A549 treated with AZD2906 at 1 μM for 4 hours (cell line): ENCODE data around the gene DOCK7. TPM values are rescaled to one million over a fixed set of nuclear protein-coding genes. Genes with fewer than 3 reads are reported as not detected.

ENCODE experiments used
- total RNA-seq: library from RNA; stranded (reverse); fragments of 200-300 nt; extraction: Qiagen RNA extraction; gene quantifications from 5 replicates; pipeline ENCODE4 v1.2.3, GENCODE V29; 2022

DOCK7 gene
- 14.1 to 51.9 TPM (median 23.9 TPM) in 5 replicates for total RNA-seq

GRCh38 chr1:62687903-62688686 is at the start of gene DOCK7:
Gene DOCK7 (minus strand): TSS chr1:62688386. CDS start chr1:62688264, 122 bp downstream.

GRCh38 chr1:62597281-62597680 is 90.9 kb downstream of the DOCK7 start, which contains the start of gene ANGPTL3:
Gene ANGPTL3 (plus strand): TSS chr1:62597520. CDS start chr1:62597567, 47 bp downstream.

GRCh38 chr1:62436466-62437272 is 251.5 kb downstream of the DOCK7 start, which contains the start of gene USP1:
Gene USP1 (plus strand): TSS chr1:62437049. CDS start chr1:62439868, 2,819 bp downstream.

Other genes starting within 250 kb of the DOCK7 start
- not detected in 5 replicates for gene ANGPTL3, start 90.9 kb downstream of the DOCK7 start, total RNA-seq
- 3.6 to 4.8 TPM (median 3.9 TPM) in 5 replicates for gene ATG4C, start 95.7 kb upstream of the DOCK7 start, total RNA-seq